DOHH2 (cell line): Measurements from ENCODE around the gene RFC5.
A peak's percentile ranks its signal among the peaks of the same experiment; 100 is the strongest.

Source experiments
- H3F3A ChIP-seq: fragments of 200-600 bp; sonication (generic), shearing (Covaris generic); 2 replicates; pipeline ENCODE4 v1.6.0; 2016; ENCODE audit warnings: antibody characterized with exemption, mild to moderate bottlenecking; ENCODE audit not compliant: control insufficient read depth, insufficient read depth
- H3K27ac ChIP-seq: fragments of 200-600 bp; sonication (generic); 2 replicates; pipeline ENCODE4 v1.5.1; 2014; ENCODE audit warnings: low read depth, mild to moderate bottlenecking, low read length, moderate library complexity
- H3K27me3 ChIP-seq: fragments of 200-600 bp; sonication (generic); 2 replicates; pipeline ENCODE4 v1.6.1; 2014; ENCODE audit warnings: mild to moderate bottlenecking, low read length, mixed read lengths; ENCODE audit not compliant: control insufficient read depth
- H3K36me3 ChIP-seq: fragments of 200-600 bp; sonication (generic); 2 replicates; pipeline ENCODE4 v1.6.1; 2014; ENCODE audit warnings: mild to moderate bottlenecking, low read length, moderate library complexity, mixed read lengths; ENCODE audit not compliant: control insufficient read depth
- H3K4me1 ChIP-seq: fragments of 200-600 bp; sonication (generic); 2 replicates; pipeline ENCODE4 v1.6.1; 2014; ENCODE audit warnings: mild to moderate bottlenecking, low read length, mixed read lengths; ENCODE audit not compliant: control insufficient read depth
- H3K4me2 ChIP-seq: fragments of 200-600 bp; sonication (generic); 2 replicates; pipeline ENCODE4 v1.6.0; 2014; ENCODE audit warnings: mild to moderate bottlenecking, low read length, moderate library complexity
- H3K4me3 ChIP-seq: fragments of 200-600 bp; sonication (generic); 2 replicates; pipeline ENCODE4 v1.5.1; 2014; ENCODE audit warnings: mild to moderate bottlenecking, low read length, mixed read lengths
- H3K79me2 ChIP-seq: fragments of 200-600 bp; sonication (generic); 2 replicates; pipeline ENCODE4 v1.6.1; 2014; ENCODE audit warnings: mild to moderate bottlenecking, low read length, mixed read lengths; ENCODE audit not compliant: control insufficient read depth
- H3K9me2 ChIP-seq: fragments of 200-600 bp; sonication (generic); replicated peaks from 2 replicates; pipeline ENCODE4 v1.6.1; 2014; ENCODE audit warnings: mild to moderate bottlenecking, low read length, mixed read lengths; ENCODE audit not compliant: control insufficient read depth
- H3K9me3 ChIP-seq: fragments of 200-600 bp; sonication (generic); 2 replicates; pipeline ENCODE4 v1.6.1; 2014; ENCODE audit warnings: antibody characterized with exemption, low read length, mixed read lengths; ENCODE audit not compliant: control insufficient read depth, insufficient read depth
- H4K20me1 ChIP-seq: fragments of 200-600 bp; sonication (generic); 2 replicates; pipeline ENCODE4 v1.6.0; 2014; ENCODE audit warnings: low read depth, mild to moderate bottlenecking, antibody characterized with exemption, low read length, moderate library complexity; ENCODE audit not compliant: control insufficient read depth, insufficient read depth
- CTCF ChIP-seq: fragments of 200-600 bp; sonication (generic); IDR thresholded peaks from one replicate; pipeline ENCODE4 v1.5.1; 2014; ENCODE audit warnings: antibody characterized with exemption, mild to moderate bottlenecking, low read depth, low read length; ENCODE audit not compliant: poor library complexity, severe bottlenecking
- EZH2phosphoT487 ChIP-seq: fragments of 200-600 bp; sonication (generic); IDR thresholded peaks from 2 replicates; pipeline ENCODE4 v1.6.1; 2017; ENCODE audit warnings: borderline replicate concordance, mild to moderate bottlenecking, antibody characterized with exemption, low read length, moderate library complexity, mixed read lengths

The RFC5 gene

GRCh38 chr12:118035190-118036041 lies 18.9 kb downstream of the RFC5 start:
- Histone ChIP-seq H3K27me3 (no peaks in the 10 kb centered on the region), H4K20me1 (peaks cover 6% of the 10 kb centered on the region; the same call in 1 of the 2 replicates), H3K9me2 (no peaks in the 10 kb centered on the region), H3K4me1 (peaks cover 16% of the 10 kb centered on the region), H3K4me2 (peak overlapping the region; percentile 52), H3F3A (peaks cover 5% of the 10 kb centered on the region; the same call in 1 of the 2 replicates), H3K9me3 (no peaks in the 10 kb centered on the region), H3K4me3 (peak overlapping the region; percentile 24), H3K27ac (no peak overlapping the region), H3K79me2 (no peaks in the 10 kb centered on the region), H3K36me3 (peaks cover 41% of the 10 kb centered on the region)
- TF ChIP-seq CTCF (peak; percentile 20), EZH2phosphoT487 (no peak)

DNA sequence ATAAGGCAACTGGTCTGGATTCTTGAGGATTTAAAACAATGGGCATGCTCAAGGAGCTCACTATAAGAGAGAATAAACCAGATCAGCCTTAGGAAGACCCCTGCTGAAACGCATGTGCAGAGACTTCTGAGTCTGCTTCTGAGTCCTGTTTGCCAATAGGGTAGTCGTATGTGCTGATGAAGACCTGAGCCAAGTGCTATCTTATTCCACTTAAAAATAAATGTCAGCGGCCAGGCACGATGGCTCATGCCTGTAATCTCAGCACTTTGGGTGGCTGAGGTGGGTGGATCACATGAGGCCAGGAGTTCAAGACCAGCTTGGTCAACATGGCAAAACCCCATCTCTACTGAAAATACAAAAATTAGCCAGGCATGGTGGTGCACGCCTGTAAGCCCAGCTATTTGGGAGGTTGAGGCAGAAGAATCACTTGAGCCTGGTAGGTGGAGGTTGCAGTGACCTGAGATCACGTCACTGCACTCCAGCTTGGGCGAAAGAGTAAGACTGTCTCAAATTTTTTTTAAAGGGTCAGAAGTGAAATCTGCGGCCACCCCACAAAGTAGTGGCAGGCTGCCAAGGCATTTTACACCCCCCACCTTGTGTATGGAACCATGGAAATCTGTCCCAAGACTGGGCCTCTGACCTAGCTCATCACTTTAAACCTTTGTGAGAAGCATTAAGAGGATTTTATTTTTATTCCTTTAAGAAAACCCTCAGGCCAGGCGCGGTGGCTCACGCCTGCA lies 20.3 kb downstream of the RFC5 start:
- H3K4me3 ChIP-seq, result no peak overlapping the region
- peaks cover 28% of the 10 kb centered on the region for H3K36me3 ChIP-seq
- no peak overlapping the region for H3K27ac ChIP-seq
- H3K9me3 ChIP-seq, result no peaks in the 10 kb centered on the region
- H3F3A ChIP-seq, result peaks cover 5% of the 10 kb centered on the region; the same call in 1 of the 2 replicates
- peaks cover 16% of the 10 kb centered on the region for H3K4me1 ChIP-seq
- H4K20me1 ChIP-seq, result peaks cover 6% of the 10 kb centered on the region; the same call in 1 of the 2 replicates
- no peaks in the 10 kb centered on the region for H3K79me2 ChIP-seq
- TF ChIP-seq EZH2phosphoT487, result no peak
- no peak for TF ChIP-seq CTCF
- no peak overlapping the region for H3K4me2 ChIP-seq
- no peaks in the 10 kb centered on the region for H3K27me3 ChIP-seq
- no peaks in the 10 kb centered on the region for H3K9me2 ChIP-seq

- H3K4me2 ChIP-seq, result no peak overlapping the region
- no peaks in the 10 kb centered on the region for H3K9me2 ChIP-seq
- no peaks in the 10 kb centered on the region for H3K9me3 ChIP-seq
- H4K20me1 ChIP-seq, result peaks cover 6% of the 10 kb centered on the region; the same call in 1 of the 2 replicates
- H3K4me1 ChIP-seq, result peaks cover 16% of the 10 kb centered on the region
- TF ChIP-seq CTCF (no peak), EZH2phosphoT487 (no peak)
- H3K36me3 ChIP-seq, result peaks cover 20% of the 10 kb centered on the region
- 0 out of 2 replicates have a peak, but pooled peaks cover 3% of the 10 kb centered on the region for H3F3A ChIP-seq
- H3K79me2 ChIP-seq, result no peaks in the 10 kb centered on the region
- H3K4me3 ChIP-seq, result no peak overlapping the region
- H3K27ac ChIP-seq, result no peak overlapping the region
- H3K27me3 ChIP-seq, result no peaks in the 10 kb centered on the region
Measured at GRCh38 chr12:118038137-118038536, 21.6 kb downstream of the RFC5 start.
